ENCODE data around the gene SON. TPM values are rescaled to one million over a fixed set of nuclear protein-coding genes. Genes with fewer than 3 reads are reported as not detected.
"Not testable (repeated sequence)": the region's sequence is repeated elsewhere in the genome, so short reads cannot be mapped to it uniquely, and the experiment has no call there.

SON gene
- 222 and 434 TPM in 2 replicates for total RNA-seq (2014; rRNA removed; shearing (Covaris generic))

GRCh38 chr21:33542640-33543504 is at the start of gene SON:
TSS of gene SON (plus strand) at chr21:33543038. CDS start at chr21:33543093, 55 bp downstream.
- DNase-seq (ENCODE audit: low spot score), result peak; percentile 99

- no peak for DNase-seq (ENCODE audit: low spot score)
Observed at GRCh38 chr21:33493756-33494155, 49.1 kb upstream of the SON start.

GRCh38 chr21:33495743-33496142 is 47.1 kb upstream of the SON start:
- DNase-seq (ENCODE audit: low spot score), result no peak

- DNase-seq (ENCODE audit: low spot score), result no peak
Observed at GRCh38 chr21:33496345-33496744, 46.5 kb upstream of the SON start.

GRCh38 chr21:33505833-33506232 is 37.0 kb upstream of the SON start:
- DNase-seq (ENCODE audit: low spot score), result no peak

- not testable (repeated sequence) for DNase-seq (ENCODE audit: low spot score)
Observed at GRCh38 chr21:33507003-33507402, 35.8 kb upstream of the SON start.

- no peak for DNase-seq (ENCODE audit: low spot score)
Observed at GRCh38 chr21:33510826-33511225, 32.0 kb upstream of the SON start.

- DNase-seq (ENCODE audit: low spot score), result no peak
Observed at GRCh38 chr21:33511639-33512038, 31.2 kb upstream of the SON start.

GRCh38 chr21:33512481-33512880 is 30.4 kb upstream of the SON start:
- DNase-seq (ENCODE audit: low spot score), result no peak

- DNase-seq (ENCODE audit: low spot score), result no peak
Observed at GRCh38 chr21:33514229-33514628, 28.6 kb upstream of the SON start.

- no peak for DNase-seq (ENCODE audit: low spot score)
Observed at GRCh38 chr21:33518899-33519298, 23.9 kb upstream of the SON start.

- no peak for DNase-seq (ENCODE audit: low spot score)
Observed at GRCh38 chr21:33522297-33522952, 20.4 kb upstream of the SON start.

GRCh38 chr21:33522953-33523349 is 19.9 kb upstream of the SON start:
- no peak for DNase-seq (ENCODE audit: low spot score)

- DNase-seq (ENCODE audit: low spot score), result no peak
Observed at GRCh38 chr21:33531007-33531406, 11.8 kb upstream of the SON start.

GRCh38 chr21:33537212-33537611 is 5.6 kb upstream of the SON start:
- no peak for DNase-seq (ENCODE audit: low spot score)

GRCh38 chr21:33539616-33540015 is 3.2 kb upstream of the SON start:
- no peak for DNase-seq (ENCODE audit: low spot score)

- DNase-seq (ENCODE audit: low spot score), result no peak
Observed at GRCh38 chr21:33540711-33541104, 2.1 kb upstream of the SON start.

GRCh38 chr21:33541105-33541711 is 1.6 kb upstream of the SON start:
- DNase-seq (ENCODE audit: low spot score), result peak; percentile 48

GRCh38 chr21:33541756-33542639 is 840 bp upstream of the SON start, which contains the start of gene GART:
TSS of gene GART (minus strand) at chr21:33542117. CDS start at chr21:33539315, 2,802 bp downstream.
- DNase-seq (ENCODE audit: low spot score), result peak; percentile 86

- peak; percentile 64 for DNase-seq (ENCODE audit: low spot score)
Observed at GRCh38 chr21:33543505-33544129, 779 bp downstream of the SON start.
